ENCODE measurements around the gene MBD2.

DNA sequence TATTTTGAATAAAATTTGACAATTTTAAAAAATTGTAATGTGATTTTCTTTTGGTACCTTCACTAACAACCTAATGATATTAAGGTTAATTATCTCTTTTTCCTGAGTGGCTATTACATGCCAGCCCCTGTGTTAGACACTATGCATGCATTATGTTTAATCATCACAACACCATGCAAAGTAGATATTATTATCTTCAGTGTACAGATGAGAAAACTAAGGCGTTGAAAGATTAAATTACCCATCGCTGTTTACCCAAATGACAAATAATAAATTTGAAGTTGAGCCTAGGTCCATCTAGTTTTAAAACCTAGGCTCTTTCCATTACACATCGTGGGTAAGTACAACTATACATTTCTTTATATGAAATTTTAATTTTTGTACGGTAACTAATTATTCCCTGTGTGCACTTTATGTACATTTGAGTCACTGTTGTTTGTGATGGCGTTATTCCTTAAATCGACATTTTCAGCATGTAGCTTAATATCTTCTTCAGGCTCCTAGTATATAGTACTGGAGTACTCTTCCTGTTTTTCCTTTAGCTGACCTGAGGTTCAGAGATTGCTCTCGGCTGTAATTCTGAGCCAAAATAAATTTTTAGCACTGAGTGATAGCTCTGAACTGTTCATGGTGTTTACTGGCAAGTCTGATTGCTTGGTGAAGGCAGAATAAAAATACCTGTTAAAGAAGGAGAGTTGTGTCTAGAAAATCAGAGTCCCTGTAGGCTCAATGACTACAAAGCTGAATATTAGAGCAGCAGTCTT lies 13.9 kb upstream of the MBD2 start:
- TF ChIP-seq, protein P1, sequence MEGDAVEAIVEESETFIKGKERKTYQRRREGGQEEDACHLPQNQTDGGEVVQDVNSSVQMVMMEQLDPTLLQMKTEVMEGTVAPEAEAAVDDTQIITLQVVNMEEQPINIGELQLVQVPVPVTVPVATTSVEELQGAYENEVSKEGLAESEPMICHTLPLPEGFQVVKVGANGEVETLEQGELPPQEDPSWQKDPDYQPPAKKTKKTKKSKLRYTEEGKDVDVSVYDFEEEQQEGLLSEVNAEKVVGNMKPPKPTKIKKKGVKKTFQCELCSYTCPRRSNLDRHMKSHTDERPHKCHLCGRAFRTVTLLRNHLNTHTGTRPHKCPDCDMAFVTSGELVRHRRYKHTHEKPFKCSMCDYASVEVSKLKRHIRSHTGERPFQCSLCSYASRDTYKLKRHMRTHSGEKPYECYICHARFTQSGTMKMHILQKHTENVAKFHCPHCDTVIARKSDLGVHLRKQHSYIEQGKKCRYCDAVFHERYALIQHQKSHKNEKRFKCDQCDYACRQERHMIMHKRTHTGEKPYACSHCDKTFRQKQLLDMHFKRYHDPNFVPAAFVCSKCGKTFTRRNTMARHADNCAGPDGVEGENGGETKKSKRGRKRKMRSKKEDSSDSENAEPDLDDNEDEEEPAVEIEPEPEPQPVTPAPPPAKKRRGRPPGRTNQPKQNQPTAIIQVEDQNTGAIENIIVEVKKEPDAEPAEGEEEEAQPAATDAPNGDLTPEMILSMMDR (conservative IDR thresholded peaks at IDR 0.05; ENCODE audit: low read depth, low read length), result no peak
- no peak for TF ChIP-seq EZH2 (IDR thresholded peaks at IDR 0.05; ENCODE audit: borderline replicate concordance, low read depth, low read length, poor library complexity, severe bottlenecking)
